ENCODE data around the gene ACOT11. TPM values are rescaled to one million over a fixed set of nuclear protein-coding genes. Genes with fewer than 3 reads are reported as not detected.

ACOT11 gene
- 1 to 10 TPM; 3.9 to 6.3 TPM for total RNA-seq

GRCh38 chr1:54547601-54548388 lies at the start of gene ACOT11:
TSS of gene ACOT11 (plus strand) at chr1:54548228. CDS start at chr1:54548310, 82 bp downstream.
- H3K4me3 ChIP-seq = no peak within 1 kb of the TSS
- H3K4me1 ChIP-seq = peaks cover 2% of the 10 kb centered on the region
- peak; percentile 53 to 81 (median 76) for DNase-seq
- H3K9me3 ChIP-seq = no peaks in the 10 kb centered on the region
- H3K27me3 ChIP-seq = no peaks in the 10 kb centered on the region
- H3K36me3 ChIP-seq (replicated peaks in 1 of 2; ENCODE audit: insufficient read depth in 1 of 2, low read depth in 2 of 2) = no peaks in the 10 kb centered on the region
- ATAC-seq = peak; percentile 89
- peak; percentile 19 to 75 (median 48) for TF ChIP-seq CTCF (IDR thresholded peaks at IDR 0.05)
- peak in 2 of 3 donors; percentile 32 to 43 for TF ChIP-seq POLR2A (IDR thresholded peaks at IDR 0.05)
- intact Hi-C loops (cut with DNase I) = no loop called here
- WGBS, 2 donors = 24 to 40% methylated on average over 3 to 25 of the region's 25 CpGs
- peak within 1 kb of the TSS; percentile 47 to 76 (median 54) for H3K27ac ChIP-seq

GRCh38 chr1:54498383-54499096 lies 49.5 kb upstream of the ACOT11 start:
- Histone ChIP-seq H3K27me3 (no peaks in the 10 kb centered on the region), H3K27ac (no peak overlapping the region), H3K36me3 (replicated peaks in 1 of 2; ENCODE audit: insufficient read depth in 1 of 2, low read depth in 2 of 2) (no peaks in the 10 kb centered on the region), H3K4me3 (no peak overlapping the region), H3K9me3 (no peaks in the 10 kb centered on the region), H3K4me1 (peaks cover 16% of the 10 kb centered on the region)
- WGBS, 2 donors = 66 to 71% methylated on average over 3 to 4 of the region's 4 CpGs
- ATAC-seq (no peak), DNase-seq (no peak)
- TF ChIP-seq CTCF (IDR thresholded peaks at IDR 0.05) = no peak
- TF ChIP-seq POLR2A (IDR thresholded peaks at IDR 0.05) = no peak
- intact Hi-C loops (cut with DNase I) = loop anchor here (10.0 kb wide), 1 partner anchor 194 kb away; no protein-coding TSS in a partner anchor

- 5% methylated on average over 9 of the region's 9 CpGs; no CpG with 5 or more reads in 1 of the 2 donors for WGBS, 2 donors
- no peaks in the 10 kb centered on the region for H3K27me3 ChIP-seq
- no peaks in the 10 kb centered on the region for H3K36me3 ChIP-seq (replicated peaks in 1 of 2; ENCODE audit: insufficient read depth in 1 of 2, low read depth in 2 of 2)
- intact Hi-C loops (cut with DNase I) = loop anchor here (10.0 kb wide), 1 partner anchor 194 kb away; no protein-coding TSS in a partner anchor
- DNase-seq (peak in 1 of 4 donors; percentile 12), ATAC-seq (no peak)
- H3K9me3 ChIP-seq = no peaks in the 10 kb centered on the region
- peaks cover 16% of the 10 kb centered on the region for H3K4me1 ChIP-seq
- no peak overlapping the region for H3K27ac ChIP-seq
- H3K4me3 ChIP-seq = no peak overlapping the region
- TF ChIP-seq CTCF (IDR thresholded peaks at IDR 0.05) (no peak), POLR2A (IDR thresholded peaks at IDR 0.05) (no peak)
Measured at GRCh38 chr1:54499097-54499359, 49.0 kb upstream of the ACOT11 start.

GRCh38 chr1:54499360-54500106 lies 48.5 kb upstream of the ACOT11 start:
- WGBS, 2 donors = 0 to 2% methylated on average over 2 to 49 of the region's 50 CpGs
- ATAC-seq = peak; percentile 73
- H3K27ac ChIP-seq = no peak overlapping the region

More at GRCh38 chr1:54499360-54500106, 48.5 kb upstream of the ACOT11 start:
- H3K27me3 ChIP-seq = no peaks in the 10 kb centered on the region
- H3K4me1 ChIP-seq = peaks cover 16% of the 10 kb centered on the region
- intact Hi-C loops (cut with DNase I) = loop anchor here (10.0 kb wide), 2 partner anchors 195 to 315 kb away; no protein-coding TSS in a partner anchor
- TF ChIP-seq CTCF (IDR thresholded peaks at IDR 0.05) (peak; percentile 19 to 57 (median 31)), POLR2A (IDR thresholded peaks at IDR 0.05) (no peak)
- peak; percentile 44 to 62 (median 53) for DNase-seq
- H3K4me3 ChIP-seq = no peak overlapping the region
- no peaks in the 10 kb centered on the region for H3K36me3 ChIP-seq (replicated peaks in 1 of 2; ENCODE audit: insufficient read depth in 1 of 2, low read depth in 2 of 2)
- no peaks in the 10 kb centered on the region for H3K9me3 ChIP-seq
